Measurements from ENCODE around the gene NLK.
"Not testable (repeated sequence)": the region's sequence is repeated elsewhere in the genome, so short reads cannot be mapped to it uniquely, and the experiment has no call there.

GRCh38 chr17:28236033-28236653, 193.7 kb downstream of the NLK start:
- not testable (repeated sequence) for TF ChIP-seq BACH2 (CRISPR knock-in tag; IDR thresholded peaks at IDR 0.05; ENCODE audit: borderline replicate concordance); RARB (CRISPR knock-in tag; IDR thresholded peaks at IDR 0.05); ZNF565 (CRISPR knock-in tag; conservative IDR thresholded peaks at IDR 0.05; ENCODE audit: low read depth); ZFP30 (CRISPR knock-in tag; IDR thresholded peaks at IDR 0.05); PATZ1 (CRISPR knock-in tag; IDR thresholded peaks at IDR 0.05; ENCODE audit: borderline replicate concordance); PPARA (CRISPR knock-in tag; IDR thresholded peaks at IDR 0.05; ENCODE audit: borderline replicate concordance); ESRRG (CRISPR knock-in tag; IDR thresholded peaks at IDR 0.05); CSRNP3 (CRISPR knock-in tag; IDR thresholded peaks at IDR 0.05); CSDC2 (CRISPR knock-in tag; IDR thresholded peaks at IDR 0.05); POU6F1 (CRISPR knock-in tag; IDR thresholded peaks at IDR 0.05; ENCODE audit: borderline replicate concordance, low read depth); TOX (CRISPR knock-in tag; IDR thresholded peaks at IDR 0.05; ENCODE audit: borderline replicate concordance)

Measured in SK-N-SH treated with all-trans-retinoic acid at 6 μM for 48 hours (cell line).